OCI-LY1 (cell line): ENCODE data around the gene ZNF469.

Experiments
- H2AFZ ChIP-seq: fragments of 200-600 bp; sonication (generic), shearing (Covaris generic); 2 replicates; pipeline ENCODE4 v1.6.0; 2014; ENCODE audit warnings: antibody characterized with exemption, mild to moderate bottlenecking, low read length
- H3F3A ChIP-seq: fragments of 200-600 bp; sonication (generic), shearing (Covaris generic); 2 replicates; pipeline ENCODE4 v1.6.0; 2014; ENCODE audit warnings: mild to moderate bottlenecking, antibody characterized with exemption, low read length, moderate library complexity; ENCODE audit not compliant: insufficient read depth
- H3K27ac ChIP-seq: fragments of 200-600 bp; sonication (generic); 2 replicates; pipeline ENCODE4 v1.5.1; 2014; ENCODE audit warnings: low read length, mixed run types, mild to moderate bottlenecking, low read depth; ENCODE audit not compliant: poor library complexity, severe bottlenecking
- H3K27me3 ChIP-seq: fragments of 200-600 bp; sonication (generic); 2 replicates; pipeline ENCODE4 v1.6.0; 2014; ENCODE audit warnings: antibody characterized with exemption, mild to moderate bottlenecking, low read length, moderate library complexity; ENCODE audit not compliant: insufficient read depth
- H3K36me3 ChIP-seq: fragments of 200-600 bp; sonication (generic); 2 replicates; pipeline ENCODE4 v1.6.1; 2014; ENCODE audit warnings: mild to moderate bottlenecking, antibody characterized with exemption, low read length, moderate library complexity, mixed read lengths; ENCODE audit not compliant: insufficient read depth
- H3K4me1 ChIP-seq: fragments of 200-600 bp; sonication (generic); 2 replicates; pipeline ENCODE4 v1.5.1; 2014; ENCODE audit warnings: mild to moderate bottlenecking, low read length, moderate library complexity; ENCODE audit not compliant: insufficient read depth, severe bottlenecking
- H3K4me2 ChIP-seq: fragments of 200-600 bp; sonication (generic), shearing (Covaris generic); 2 replicates; pipeline ENCODE4 v1.6.1; 2014; ENCODE audit warnings: low read length
- H3K4me3 ChIP-seq: fragments of 200-600 bp; sonication (generic); 2 replicates; pipeline ENCODE4 v1.5.1; 2014; ENCODE audit warnings: low read length, low read depth, mild to moderate bottlenecking, mixed read lengths; ENCODE audit not compliant: poor library complexity, severe bottlenecking
- H3K79me2 ChIP-seq: fragments of 200-600 bp; shearing (Covaris generic); 2 replicates; pipeline ENCODE4 v1.6.1; 2016; ENCODE audit warnings: mixed run types, low read length, mixed read lengths; ENCODE audit not compliant: insufficient read depth
- H3K9ac ChIP-seq: fragments of 200-600 bp; sonication (generic), shearing (Covaris generic); 2 replicates; pipeline ENCODE4 v1.6.1; 2014; ENCODE audit warnings: mild to moderate bottlenecking, low read length, mixed read lengths
- H3K9me2 ChIP-seq: fragments of 200-600 bp; sonication (generic), shearing (Covaris generic); 2 replicates; pipeline ENCODE4 v1.6.1; 2014; ENCODE audit warnings: low read depth, mild to moderate bottlenecking, low read length, mixed read lengths
- H3K9me3 ChIP-seq: fragments of 200-600 bp; shearing (Covaris generic); 2 replicates; pipeline ENCODE4 v1.6.1; 2014; ENCODE audit warnings: low read length, mixed read lengths
- H4K20me1 ChIP-seq: fragments of 200-600 bp; sonication (generic), shearing (Covaris generic); 2 replicates; pipeline ENCODE4 v1.6.0; 2016; ENCODE audit warnings: mild to moderate bottlenecking, low read length; ENCODE audit not compliant: insufficient read depth
- CTCF ChIP-seq: fragments of 200-600 bp; sonication (generic), shearing (Covaris generic); IDR thresholded peaks from 2 replicates; pipeline ENCODE4 v1.5.1; 2017; ENCODE audit warnings: mild to moderate bottlenecking, antibody characterized with exemption, low read length, moderate library complexity, mixed read lengths
- EZH2 ChIP-seq: fragments of 200-600 bp; sonication (generic), shearing (Covaris generic); IDR thresholded peaks from 2 replicates; pipeline ENCODE4 v1.8.0; 2017; ENCODE audit warnings: borderline replicate concordance, mixed run types, mild to moderate bottlenecking, antibody characterized with exemption, low read length, moderate library complexity, mixed read lengths

Gene ZNF469

GRCh38 chr16:88378836-88379693 lies 3.7 kb upstream of the ZNF469 start:
- H3K9me3 ChIP-seq, result no peaks in the 10 kb centered on the region
- no peak for TF ChIP-seq CTCF
- no peak for TF ChIP-seq EZH2
- H4K20me1 ChIP-seq, result no peaks in the 10 kb centered on the region
- no peak overlapping the region for H3K27ac ChIP-seq
- no peaks in the 10 kb centered on the region for H3K27me3 ChIP-seq
- H3K4me1 ChIP-seq, result no peaks in the 10 kb centered on the region
- no peak overlapping the region for H3K9ac ChIP-seq
- no peaks in the 10 kb centered on the region for H3K79me2 ChIP-seq
- H3F3A ChIP-seq, result no peaks in the 10 kb centered on the region
- H2AFZ ChIP-seq, result no peak overlapping the region
- H3K36me3 ChIP-seq, result no peaks in the 10 kb centered on the region
- no peaks in the 10 kb centered on the region for H3K9me2 ChIP-seq
- no peak overlapping the region for H3K4me3 ChIP-seq
- no peak overlapping the region for H3K4me2 ChIP-seq

GRCh38 chr16:88379694-88380040 lies 3.1 kb upstream of the ZNF469 start:
- Histone ChIP-seq H3K4me2 (no peak overlapping the region), H3K36me3 (no peaks in the 10 kb centered on the region)
- no peak for TF ChIP-seq EZH2
- TF ChIP-seq CTCF, result no peak

GRCh38 chr16:88380099-88380498 lies 2.7 kb upstream of the ZNF469 start:
- no peaks in the 10 kb centered on the region for H3K4me1 ChIP-seq
- no peak overlapping the region for H3K4me2 ChIP-seq
- no peaks in the 10 kb centered on the region for H4K20me1 ChIP-seq
- no peak for TF ChIP-seq EZH2
- no peak for TF ChIP-seq CTCF
- H3K4me3 ChIP-seq, result no peak overlapping the region
- H3K36me3 ChIP-seq, result no peaks in the 10 kb centered on the region
- no peaks in the 10 kb centered on the region for H3K79me2 ChIP-seq
- H3F3A ChIP-seq, result no peaks in the 10 kb centered on the region
- H3K9me3 ChIP-seq, result no peaks in the 10 kb centered on the region
- H3K27ac ChIP-seq, result no peak overlapping the region
- no peaks in the 10 kb centered on the region for H3K27me3 ChIP-seq
- no peaks in the 10 kb centered on the region for H3K9me2 ChIP-seq
- no peak overlapping the region for H3K9ac ChIP-seq
- no peak overlapping the region for H2AFZ ChIP-seq

More at GRCh38 chr16:88379694-88380040, 3.1 kb upstream of the ZNF469 start:
- no peak overlapping the region for H3K9ac ChIP-seq
- H3K4me3 ChIP-seq, result no peak overlapping the region
- H2AFZ ChIP-seq, result no peak overlapping the region
- no peaks in the 10 kb centered on the region for H3K79me2 ChIP-seq
- H4K20me1 ChIP-seq, result no peaks in the 10 kb centered on the region
- H3K9me3 ChIP-seq, result no peaks in the 10 kb centered on the region
- H3K27me3 ChIP-seq, result no peaks in the 10 kb centered on the region
- H3K9me2 ChIP-seq, result no peaks in the 10 kb centered on the region
- H3K27ac ChIP-seq, result no peak overlapping the region
- no peaks in the 10 kb centered on the region for H3F3A ChIP-seq
- no peaks in the 10 kb centered on the region for H3K4me1 ChIP-seq
